AG09319 (cell line): ENCODE results near the gene TTC28.

ENCODE experiments used
- DNase-seq: peaks from one replicate; pipeline ENCODE4 v3.0.0-alpha.2; 2010; ENCODE audit warnings: low read depth; ENCODE audit errors: extremely low read depth
- CTCF ChIP-seq: IDR thresholded peaks from 2 replicates; pipeline ENCODE4 v1.5.1; 2011; ENCODE audit warnings: low read depth, mild to moderate bottlenecking, inconsistent platforms, low read length, moderate library complexity

Gene TTC28

GRCh38 chr22:27984001-27984695, 695.5 kb downstream of the TTC28 start:
- TF ChIP-seq CTCF: no peak
- DNase-seq: no peak

GRCh38 chr22:27983361-27983791, 696.3 kb downstream of the TTC28 start:
- no peak for DNase-seq
- no peak for TF ChIP-seq CTCF

GRCh38 chr22:27982630-27983180, 696.9 kb downstream of the TTC28 start:
- no peak for TF ChIP-seq CTCF
- DNase-seq: no peak

GRCh38 chr22:27982106-27982505, 697.5 kb downstream of the TTC28 start:
- no peak for DNase-seq
- no peak for TF ChIP-seq CTCF

GRCh38 chr22:27980424-27981148, 699.1 kb downstream of the TTC28 start:
- DNase-seq: no peak
- no peak for TF ChIP-seq CTCF

GRCh38 chr22:27978802-27979201, 700.8 kb downstream of the TTC28 start:
- DNase-seq: no peak
- no peak for TF ChIP-seq CTCF

GRCh38 chr22:27978317-27978716, 701.3 kb downstream of the TTC28 start:
- DNase-seq: no peak
- TF ChIP-seq CTCF: no peak
